Fibroblast of the aortic adventitia (primary cell): ENCODE data around the gene PLCL1. TPM values are rescaled to one million over a fixed set of nuclear protein-coding genes. Genes with fewer than 3 reads are reported as not detected.

Source experiments
- DNase-seq: peaks from one replicate; pipeline ENCODE4 v3.0.0-alpha.2; 2010; ENCODE audit warnings: low read depth
- H3K4me3 ChIP-seq: 2 replicates; pipeline ENCODE4 v1.5.1; 2011; ENCODE audit warnings: low read depth, mild to moderate bottlenecking, control low read depth, low read length, moderate library complexity
- total RNA-seq: library from RNA; depleted of rRNA; stranded (reverse); fragments of >200 nt; gene quantifications from 2 replicates; pipeline ENCODE4 v1.2.3, GENCODE V29; 2012; ENCODE audit warnings: low replicate concordance
- TF ChIP-seq, protein P1 (sequence below): IDR thresholded peaks from 2 replicates; pipeline ENCODE4 v1.5.1; 2011; ENCODE audit warnings: mild to moderate bottlenecking, low read length, control low read depth, inconsistent platforms; ENCODE audit not compliant: insufficient read depth

The PLCL1 gene
- 12.4 and 17.7 TPM in 2 replicates for total RNA-seq

DNA sequence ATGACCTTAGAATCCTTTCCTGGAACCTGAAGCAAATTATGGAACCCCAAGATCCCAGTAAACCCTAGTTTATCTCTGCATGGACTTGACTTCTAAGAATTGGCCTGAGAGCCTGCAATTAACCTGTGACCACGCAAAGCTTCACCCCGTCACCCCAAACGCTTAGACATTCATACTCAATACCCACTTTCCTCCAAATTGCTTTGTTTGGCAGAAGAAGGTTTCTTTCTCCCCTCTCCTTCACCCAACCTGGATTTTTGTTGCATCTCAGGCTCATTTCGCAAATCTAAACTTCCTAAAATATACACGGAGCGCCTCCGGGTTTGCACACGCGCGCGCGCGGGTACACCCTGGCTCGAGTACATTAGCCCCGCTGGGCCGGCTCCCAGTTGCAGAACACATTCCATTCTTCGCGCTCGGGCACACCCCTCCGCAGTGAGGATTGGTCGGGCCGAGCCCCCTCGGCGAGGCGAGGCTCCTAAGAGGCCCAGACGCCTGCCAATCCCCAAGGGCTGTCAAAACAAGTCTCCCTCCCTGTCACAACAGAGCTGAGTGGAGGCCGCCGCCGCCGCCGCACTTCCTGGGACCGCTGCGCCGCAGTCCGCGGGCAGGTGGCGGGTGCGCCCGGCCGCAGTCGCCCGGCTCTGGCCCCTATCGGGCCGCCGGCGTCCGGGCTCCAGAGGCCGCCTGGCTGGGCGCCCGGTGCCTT lies at the start of gene PLCL1:
Gene PLCL1, plus strand, starts transcription at position 545 of the 709 bp plus-strand sequence.
- TF ChIP-seq, protein P1, sequence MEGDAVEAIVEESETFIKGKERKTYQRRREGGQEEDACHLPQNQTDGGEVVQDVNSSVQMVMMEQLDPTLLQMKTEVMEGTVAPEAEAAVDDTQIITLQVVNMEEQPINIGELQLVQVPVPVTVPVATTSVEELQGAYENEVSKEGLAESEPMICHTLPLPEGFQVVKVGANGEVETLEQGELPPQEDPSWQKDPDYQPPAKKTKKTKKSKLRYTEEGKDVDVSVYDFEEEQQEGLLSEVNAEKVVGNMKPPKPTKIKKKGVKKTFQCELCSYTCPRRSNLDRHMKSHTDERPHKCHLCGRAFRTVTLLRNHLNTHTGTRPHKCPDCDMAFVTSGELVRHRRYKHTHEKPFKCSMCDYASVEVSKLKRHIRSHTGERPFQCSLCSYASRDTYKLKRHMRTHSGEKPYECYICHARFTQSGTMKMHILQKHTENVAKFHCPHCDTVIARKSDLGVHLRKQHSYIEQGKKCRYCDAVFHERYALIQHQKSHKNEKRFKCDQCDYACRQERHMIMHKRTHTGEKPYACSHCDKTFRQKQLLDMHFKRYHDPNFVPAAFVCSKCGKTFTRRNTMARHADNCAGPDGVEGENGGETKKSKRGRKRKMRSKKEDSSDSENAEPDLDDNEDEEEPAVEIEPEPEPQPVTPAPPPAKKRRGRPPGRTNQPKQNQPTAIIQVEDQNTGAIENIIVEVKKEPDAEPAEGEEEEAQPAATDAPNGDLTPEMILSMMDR = no peak
- peak within 1 kb of the TSS; percentile 82 for H3K4me3 ChIP-seq
- DNase-seq = peak; percentile 93

DNA sequence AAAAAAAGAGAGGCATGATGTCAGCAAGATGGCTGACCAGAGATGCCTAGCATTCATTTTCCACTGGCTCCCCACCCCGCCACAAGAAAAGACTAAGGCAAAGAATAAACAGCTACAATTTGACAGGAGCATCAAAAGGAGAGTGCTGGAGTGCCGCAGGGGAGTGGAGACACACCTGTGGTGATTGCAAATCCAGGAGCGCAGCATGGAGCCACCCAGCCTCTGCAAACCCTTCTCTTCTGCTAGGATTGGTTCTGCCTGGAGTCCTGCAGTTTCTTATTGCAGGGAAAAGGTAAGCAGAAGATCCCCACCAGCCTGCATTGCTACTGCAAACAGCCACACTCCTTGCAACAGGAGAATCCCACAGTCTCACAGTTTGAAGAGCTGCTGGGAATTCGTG lies 45.4 kb upstream of the PLCL1 start:
- TF ChIP-seq, protein P1 = no peak
- DNase-seq = no peak

DNA sequence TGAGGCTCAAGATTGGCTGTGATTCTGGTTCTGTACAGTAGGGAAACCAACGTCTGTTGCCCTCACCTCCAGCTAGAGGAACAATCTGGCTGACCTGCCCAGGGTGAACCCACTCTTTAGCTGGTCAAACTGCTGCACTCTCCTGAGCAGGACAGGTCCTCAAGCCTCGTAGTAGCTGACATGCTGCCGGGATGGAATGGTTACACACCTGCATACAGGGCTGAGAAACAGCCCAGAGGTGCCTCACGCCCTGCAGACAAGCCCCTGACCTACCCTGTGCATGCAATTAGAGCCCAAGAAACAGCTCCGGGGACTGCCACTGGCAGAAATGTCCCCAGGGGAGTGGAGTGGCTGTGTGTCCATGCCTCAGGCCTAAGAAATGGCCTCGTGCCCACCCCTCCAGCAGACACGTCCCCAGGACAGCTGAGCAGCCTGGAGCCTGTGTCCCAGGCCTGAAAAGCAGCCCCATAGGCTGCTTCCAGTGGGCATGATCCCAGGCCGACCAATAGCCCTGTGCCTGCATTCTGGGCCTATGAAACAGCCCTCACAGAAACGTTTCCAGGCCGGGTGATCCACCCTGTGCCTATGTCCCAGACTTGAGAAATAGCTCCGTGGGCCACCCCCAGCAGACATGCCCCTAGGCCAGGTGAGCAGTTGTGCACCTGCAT lies 44.6 kb upstream of the PLCL1 start:
- DNase-seq = no peak
- TF ChIP-seq, protein P1 = no peak
- H3K4me3 ChIP-seq = no peak overlapping the region

More for the DNA sequence above, 45.4 kb upstream of the PLCL1 start:
- H3K4me3 ChIP-seq = no peak overlapping the region

DNA sequence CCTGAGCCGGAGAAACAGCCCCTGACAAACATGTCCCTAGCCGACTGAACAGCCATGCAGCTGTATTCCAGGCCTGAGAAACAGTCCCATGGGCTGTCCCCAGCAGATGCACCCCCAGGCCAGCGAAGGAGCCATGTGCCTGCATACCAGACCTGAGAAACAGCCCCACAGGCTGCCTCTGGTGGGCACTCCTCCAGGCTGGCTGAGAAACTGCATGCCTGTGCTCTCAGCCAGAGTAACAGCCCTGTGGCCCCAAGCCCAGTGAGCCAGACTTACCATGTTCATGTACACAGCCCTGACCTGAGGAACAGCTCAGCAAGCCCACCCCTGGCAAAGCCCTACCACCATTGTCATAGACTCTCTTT lies 44.1 kb upstream of the PLCL1 start:
- no peak for DNase-seq

DNA sequence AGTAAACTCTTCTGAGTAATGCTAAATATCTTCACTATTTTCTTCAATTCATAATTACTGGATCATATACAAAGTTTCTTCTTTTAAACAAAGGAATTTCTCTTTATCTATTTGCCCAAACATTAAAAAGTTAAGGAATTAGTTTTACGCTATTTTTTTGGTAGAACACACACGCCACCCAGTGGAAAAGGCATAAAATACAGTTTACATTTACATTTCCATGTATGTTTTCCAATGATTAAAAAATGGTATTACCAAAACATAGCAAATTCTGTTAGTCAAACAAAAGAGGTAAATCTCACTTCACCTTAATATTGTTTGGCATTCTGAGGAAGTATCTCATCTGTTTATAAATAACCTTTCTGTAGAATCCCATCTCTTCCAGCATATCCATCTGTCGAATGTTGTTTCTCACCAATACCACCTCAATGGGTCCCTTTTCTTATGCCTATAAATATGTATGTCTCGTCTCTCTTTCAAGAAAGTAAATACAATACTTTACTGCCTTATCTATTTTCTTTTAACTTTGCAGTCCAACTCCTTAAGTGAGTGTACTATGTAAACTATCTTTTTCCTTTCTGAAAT lies 26.5 kb upstream of the PLCL1 start:
- TF ChIP-seq, protein P1 = peak; percentile 50
- H3K4me3 ChIP-seq = no peak overlapping the region
- peak; percentile 72 for DNase-seq

More for the DNA sequence above, 44.1 kb upstream of the PLCL1 start:
- TF ChIP-seq, protein P1 = no peak
- H3K4me3 ChIP-seq = no peak overlapping the region

DNA sequence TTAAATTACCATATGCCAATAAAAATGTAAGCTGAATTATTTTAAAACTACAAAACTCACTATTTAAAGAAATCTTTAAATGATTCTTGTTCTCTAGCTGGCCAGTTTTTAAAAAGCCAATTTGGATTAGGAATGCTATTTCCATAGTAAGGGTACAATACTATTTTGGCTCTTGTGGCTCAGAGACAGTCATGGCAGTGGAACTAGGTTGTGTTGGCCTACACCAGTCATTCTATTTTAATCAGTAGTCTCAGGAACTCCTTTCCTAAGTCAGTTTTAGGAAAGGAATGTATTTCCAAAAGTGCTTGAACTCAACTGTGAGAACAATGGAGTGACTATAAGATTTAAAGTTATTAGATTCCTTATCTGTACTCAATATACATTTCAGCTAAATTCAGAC lies 25.1 kb upstream of the PLCL1 start:
- TF ChIP-seq, protein P1 = no peak
- no peak for DNase-seq
- no peak overlapping the region for H3K4me3 ChIP-seq
